Ishikawa (cell line): ENCODE measurements around the gene P2RX4.

Experiments
- CEBPB ChIP-seq: IDR thresholded peaks from 2 replicates; pipeline ENCODE4 v1.6.1; 2012
- CREB1 ChIP-seq: IDR thresholded peaks from 2 replicates; pipeline ENCODE4 v1.6.1; 2012; ENCODE audit warnings: low read depth
- EGR1 ChIP-seq: IDR thresholded peaks from 2 replicates; pipeline ENCODE4 v1.6.1; 2012
- EP300 ChIP-seq: IDR thresholded peaks from 2 replicates; pipeline ENCODE4 v1.6.1; 2012; ENCODE audit warnings: borderline replicate concordance
- FOXM1 ChIP-seq: IDR thresholded peaks from 2 replicates; pipeline ENCODE4 v1.6.1; 2012; ENCODE audit warnings: low read depth, borderline replicate concordance
- NFIC ChIP-seq: IDR thresholded peaks from 2 replicates; pipeline ENCODE4 v1.6.1; 2012
- RAD21 ChIP-seq: IDR thresholded peaks from 2 replicates; pipeline ENCODE4 v1.6.1; 2012; ENCODE audit warnings: low read depth
- TAF1 ChIP-seq: IDR thresholded peaks from 2 replicates; pipeline ENCODE4 v1.6.1; 2012; ENCODE audit warnings: low read depth, mild to moderate bottlenecking
- TCF12 ChIP-seq: IDR thresholded peaks from 2 replicates; pipeline ENCODE4 v1.6.1; 2012; ENCODE audit warnings: low read depth
- TEAD4 ChIP-seq: IDR thresholded peaks from 2 replicates; pipeline ENCODE4 v1.6.1; 2012
- YY1 ChIP-seq: IDR thresholded peaks from 2 replicates; pipeline ENCODE4 v1.6.1; 2012; ENCODE audit warnings: low read depth
- ZBTB7A ChIP-seq: IDR thresholded peaks from 2 replicates; pipeline ENCODE4 v1.6.1; 2012; ENCODE audit warnings: low read depth
- TF ChIP-seq, protein P1 (sequence below): IDR thresholded peaks from 2 replicates; pipeline ENCODE4 v1.6.1; 2012; ENCODE audit warnings: low read depth, mild to moderate bottlenecking
- TF ChIP-seq, protein P2 (sequence below): IDR thresholded peaks from 2 replicates; pipeline ENCODE4 v1.6.1; 2012
- TF ChIP-seq, protein P3 (sequence below): IDR thresholded peaks from 2 replicates; pipeline ENCODE4 v1.6.1; 2012

Gene P2RX4

DNA sequence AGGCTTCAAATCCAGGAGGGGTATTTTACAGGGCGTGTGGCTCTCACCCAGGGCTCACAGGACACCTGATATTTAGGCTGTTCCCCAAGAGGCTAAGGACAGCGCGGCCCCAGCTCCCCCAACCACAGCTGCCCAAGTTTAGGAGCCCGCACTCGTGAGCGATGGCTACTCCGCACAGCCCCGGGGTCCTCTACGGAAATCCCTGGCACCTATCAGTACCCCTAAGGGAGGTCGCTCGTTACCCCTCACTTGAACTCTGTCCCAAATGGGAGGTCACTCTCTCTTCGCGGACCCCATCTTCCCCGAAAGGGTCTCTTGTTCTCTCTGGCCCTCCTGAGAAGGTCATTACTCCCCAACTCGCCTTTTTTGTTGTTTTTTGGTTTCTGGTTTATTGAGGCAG lies 708 bp upstream of the P2RX4 start:
- TF ChIP-seq TCF12 (no peak), EGR1 (no peak), CREB1 (no peak), CEBPB (no peak), ZBTB7A (no peak), RAD21 (no peak), EP300 (no peak), NFIC (no peak), TAF1 (no peak), FOXM1 (no peak), YY1 (no peak), TEAD4 (no peak)
- TF ChIP-seq, protein P1, sequence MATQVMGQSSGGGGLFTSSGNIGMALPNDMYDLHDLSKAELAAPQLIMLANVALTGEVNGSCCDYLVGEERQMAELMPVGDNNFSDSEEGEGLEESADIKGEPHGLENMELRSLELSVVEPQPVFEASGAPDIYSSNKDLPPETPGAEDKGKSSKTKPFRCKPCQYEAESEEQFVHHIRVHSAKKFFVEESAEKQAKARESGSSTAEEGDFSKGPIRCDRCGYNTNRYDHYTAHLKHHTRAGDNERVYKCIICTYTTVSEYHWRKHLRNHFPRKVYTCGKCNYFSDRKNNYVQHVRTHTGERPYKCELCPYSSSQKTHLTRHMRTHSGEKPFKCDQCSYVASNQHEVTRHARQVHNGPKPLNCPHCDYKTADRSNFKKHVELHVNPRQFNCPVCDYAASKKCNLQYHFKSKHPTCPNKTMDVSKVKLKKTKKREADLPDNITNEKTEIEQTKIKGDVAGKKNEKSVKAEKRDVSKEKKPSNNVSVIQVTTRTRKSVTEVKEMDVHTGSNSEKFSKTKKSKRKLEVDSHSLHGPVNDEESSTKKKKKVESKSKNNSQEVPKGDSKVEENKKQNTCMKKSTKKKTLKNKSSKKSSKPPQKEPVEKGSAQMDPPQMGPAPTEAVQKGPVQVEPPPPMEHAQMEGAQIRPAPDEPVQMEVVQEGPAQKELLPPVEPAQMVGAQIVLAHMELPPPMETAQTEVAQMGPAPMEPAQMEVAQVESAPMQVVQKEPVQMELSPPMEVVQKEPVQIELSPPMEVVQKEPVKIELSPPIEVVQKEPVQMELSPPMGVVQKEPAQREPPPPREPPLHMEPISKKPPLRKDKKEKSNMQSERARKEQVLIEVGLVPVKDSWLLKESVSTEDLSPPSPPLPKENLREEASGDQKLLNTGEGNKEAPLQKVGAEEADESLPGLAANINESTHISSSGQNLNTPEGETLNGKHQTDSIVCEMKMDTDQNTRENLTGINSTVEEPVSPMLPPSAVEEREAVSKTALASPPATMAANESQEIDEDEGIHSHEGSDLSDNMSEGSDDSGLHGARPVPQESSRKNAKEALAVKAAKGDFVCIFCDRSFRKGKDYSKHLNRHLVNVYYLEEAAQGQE, result no peak
- TF ChIP-seq, protein P2, sequence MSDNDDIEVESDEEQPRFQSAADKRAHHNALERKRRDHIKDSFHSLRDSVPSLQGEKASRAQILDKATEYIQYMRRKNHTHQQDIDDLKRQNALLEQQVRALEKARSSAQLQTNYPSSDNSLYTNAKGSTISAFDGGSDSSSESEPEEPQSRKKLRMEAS, result no peak
- TF ChIP-seq, protein P3, sequence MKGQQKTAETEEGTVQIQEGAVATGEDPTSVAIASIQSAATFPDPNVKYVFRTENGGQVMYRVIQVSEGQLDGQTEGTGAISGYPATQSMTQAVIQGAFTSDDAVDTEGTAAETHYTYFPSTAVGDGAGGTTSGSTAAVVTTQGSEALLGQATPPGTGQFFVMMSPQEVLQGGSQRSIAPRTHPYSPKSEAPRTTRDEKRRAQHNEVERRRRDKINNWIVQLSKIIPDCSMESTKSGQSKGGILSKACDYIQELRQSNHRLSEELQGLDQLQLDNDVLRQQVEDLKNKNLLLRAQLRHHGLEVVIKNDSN, result no peak

DNA sequence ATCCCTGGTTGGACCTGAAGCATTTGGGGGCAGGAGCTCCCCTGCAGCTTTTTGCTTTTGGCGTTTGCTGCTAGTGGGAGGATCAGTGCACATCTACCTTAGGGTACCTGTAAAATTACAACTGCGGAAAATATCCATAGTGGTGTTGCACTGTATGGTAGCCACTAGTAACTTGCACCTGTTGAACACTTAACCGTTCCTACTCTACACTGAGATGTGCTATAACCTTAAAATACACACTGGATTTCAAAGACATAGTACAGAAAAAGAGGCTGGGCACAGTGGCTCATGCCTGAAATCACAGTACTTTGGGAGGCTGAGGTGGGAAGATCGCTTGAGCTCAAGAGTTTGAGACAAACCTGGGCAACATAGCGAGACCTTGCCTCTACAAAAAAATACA lies 2.9 kb downstream of the P2RX4 start:
- TF ChIP-seq CREB1, result no peak
- TF ChIP-seq NFIC, result no peak
- no peak for TF ChIP-seq EP300
- TF ChIP-seq EGR1, result no peak
- TF ChIP-seq, protein P3, result no peak

DNA sequence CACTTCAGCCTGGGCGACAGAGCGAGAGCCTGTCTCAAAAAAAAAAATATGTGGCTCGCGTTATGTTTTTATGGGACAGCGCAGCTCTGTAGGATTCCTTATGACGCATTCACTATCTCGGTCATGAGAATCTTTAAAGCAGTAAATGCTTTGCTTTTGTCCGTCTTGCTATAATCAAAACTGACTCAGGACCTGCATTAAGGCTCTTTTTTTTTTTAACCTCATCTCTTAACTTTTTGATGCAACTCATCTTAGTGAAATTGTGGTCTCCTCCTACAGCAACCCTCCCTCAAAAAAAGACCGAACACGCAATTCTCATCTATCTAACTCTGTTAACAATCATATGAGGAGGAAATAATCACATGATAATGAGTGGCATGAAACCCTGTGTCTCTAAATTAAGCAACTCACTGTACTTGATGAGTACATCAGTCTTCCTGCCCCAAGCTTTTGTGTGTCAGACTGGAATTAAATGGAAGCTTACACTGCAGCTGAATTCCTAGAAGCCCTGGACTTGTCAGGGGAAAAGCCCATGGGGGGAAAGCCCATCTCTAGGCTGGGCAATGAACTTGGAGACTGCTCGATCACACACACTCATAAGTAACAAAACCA lies 4.3 kb downstream of the P2RX4 start:
- TF ChIP-seq RAD21 (no peak), CEBPB (no peak), CREB1 (no peak), EP300 (no peak), ZBTB7A (no peak), YY1 (no peak), TAF1 (no peak), TCF12 (no peak), EGR1 (no peak)
- TF ChIP-seq, protein P2, result no peak
- TF ChIP-seq, protein P1, result no peak
- TF ChIP-seq, protein P3, result no peak

DNA sequence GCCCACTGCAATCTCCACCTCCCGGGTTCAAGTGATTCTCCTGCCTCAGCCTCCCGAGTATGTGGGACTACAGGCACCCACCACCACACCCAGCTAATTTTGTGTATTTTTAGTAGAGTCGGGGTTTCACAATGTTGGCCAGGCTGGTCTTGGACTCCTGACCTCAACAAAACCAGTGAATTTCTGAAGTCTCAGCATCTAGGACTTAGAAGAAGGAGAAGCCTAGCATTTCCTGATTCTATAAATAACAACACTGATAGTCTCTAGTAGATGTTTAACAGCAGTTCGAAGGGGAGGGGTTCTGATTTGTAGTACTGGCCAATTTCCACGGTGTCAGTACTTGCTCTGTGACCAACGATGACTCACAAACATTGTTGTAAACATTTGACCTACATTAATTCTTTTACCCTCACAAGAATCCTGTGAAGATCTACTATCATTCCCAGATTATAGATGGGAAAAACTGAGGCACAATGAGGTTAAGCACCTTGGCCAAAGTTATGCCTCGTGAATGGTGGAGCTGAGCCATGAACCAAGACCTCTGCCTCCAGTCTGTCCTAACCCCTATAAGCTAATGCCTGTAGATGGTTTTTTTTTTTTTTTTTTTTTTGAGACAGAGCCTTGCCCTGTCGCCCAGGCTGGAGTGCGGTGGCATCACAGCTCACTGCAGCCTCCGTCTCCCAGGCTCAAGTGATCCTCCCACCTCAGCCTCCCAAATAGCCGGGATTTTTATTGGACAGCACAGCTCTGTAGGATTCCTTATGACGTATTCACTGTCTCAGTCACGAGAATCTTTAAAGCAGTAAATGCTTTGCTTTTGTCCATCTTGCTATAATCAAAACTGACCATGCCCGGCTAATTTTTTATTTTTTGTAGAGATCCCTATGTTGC lies 5.2 kb downstream of the P2RX4 start:
- TF ChIP-seq, protein P1, result no peak
- TF ChIP-seq ZBTB7A (no peak), TEAD4 (no peak), CREB1 (no peak), CEBPB (no peak), RAD21 (no peak)
- TF ChIP-seq, protein P3, result no peak
- TF ChIP-seq, protein P2, result no peak
